ENCODE results near the gene SLC17A8.
"Not testable (repeated sequence)": the region's sequence is repeated elsewhere in the genome, so short reads cannot be mapped to it uniquely, and the experiment has no call there.

The SLC17A8 gene

DNA sequence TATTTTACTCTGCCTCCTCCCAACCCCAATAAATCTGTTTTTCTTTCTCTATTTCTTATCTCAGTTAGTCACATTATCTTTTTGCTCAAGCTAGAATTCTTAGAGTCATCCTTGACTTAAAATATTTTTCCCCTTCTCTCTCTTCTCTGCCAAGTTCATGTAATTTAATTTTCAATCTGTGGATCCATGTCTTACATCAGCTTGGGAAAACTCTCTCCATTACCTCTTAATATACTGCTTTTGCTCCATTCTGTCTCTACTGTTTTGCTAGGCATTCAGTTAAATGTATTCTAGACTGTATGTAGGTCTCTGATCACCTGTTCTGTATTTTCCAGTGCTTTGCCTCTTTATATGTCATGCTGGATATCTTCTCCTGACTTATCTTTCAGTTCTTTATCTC, 65.8 kb downstream of the SLC17A8 start:
- DNase-seq (ENCODE audit: low read depth in 3 of 3, low spot score in 1 of 3) = no peak

DNA sequence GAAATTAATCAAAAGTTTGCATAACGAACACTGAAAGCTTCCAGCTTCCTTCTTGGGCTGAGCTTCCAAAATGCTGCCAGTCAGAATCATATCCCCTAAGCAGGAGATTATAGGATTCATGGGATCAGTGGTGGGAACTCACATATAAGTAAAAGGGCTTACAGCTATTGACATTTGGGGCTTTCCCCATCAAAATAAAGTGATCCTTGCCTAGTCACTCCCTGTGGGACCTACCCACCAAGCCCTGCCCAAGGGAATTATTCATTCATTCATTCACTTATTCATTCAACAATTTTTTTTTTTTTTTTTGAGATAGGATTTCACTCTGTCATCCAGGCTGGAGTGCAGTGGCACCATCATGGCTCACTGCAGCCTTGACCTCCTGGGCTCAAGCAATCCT, 69.3 kb downstream of the SLC17A8 start:
- DNase-seq (ENCODE audit: low read depth in 3 of 3, low spot score in 1 of 3) = no peak

- no peak for DNase-seq (ENCODE audit: low read depth in 3 of 3, low spot score in 1 of 3)
These were observed 70.2 kb downstream of the SLC17A8 start for GRCh38 chr12:100427078-100427477.

DNA sequence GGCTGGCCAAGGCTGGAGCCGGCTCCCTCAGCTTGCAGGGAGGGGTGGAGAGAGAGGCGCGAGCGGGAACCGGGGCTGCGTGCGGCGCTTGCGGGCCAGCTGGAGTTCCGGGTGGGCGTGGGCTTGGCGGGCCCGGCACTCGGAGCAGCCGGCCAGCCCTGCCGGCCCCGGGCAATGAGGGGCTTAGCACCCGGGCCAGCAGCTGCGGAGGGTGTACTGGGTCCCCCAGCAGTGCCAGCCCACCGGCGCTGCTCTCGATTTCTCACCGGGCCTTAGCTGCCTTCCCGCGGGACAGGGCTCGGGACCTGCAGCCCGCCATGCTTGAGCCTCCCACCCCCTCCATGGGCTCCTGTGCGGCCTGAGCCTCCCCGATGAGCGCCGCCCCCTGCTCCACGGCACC, 73.4 kb downstream of the SLC17A8 start:
- DNase-seq (ENCODE audit: low read depth in 3 of 3, low spot score in 1 of 3) = not testable (repeated sequence)

DNA sequence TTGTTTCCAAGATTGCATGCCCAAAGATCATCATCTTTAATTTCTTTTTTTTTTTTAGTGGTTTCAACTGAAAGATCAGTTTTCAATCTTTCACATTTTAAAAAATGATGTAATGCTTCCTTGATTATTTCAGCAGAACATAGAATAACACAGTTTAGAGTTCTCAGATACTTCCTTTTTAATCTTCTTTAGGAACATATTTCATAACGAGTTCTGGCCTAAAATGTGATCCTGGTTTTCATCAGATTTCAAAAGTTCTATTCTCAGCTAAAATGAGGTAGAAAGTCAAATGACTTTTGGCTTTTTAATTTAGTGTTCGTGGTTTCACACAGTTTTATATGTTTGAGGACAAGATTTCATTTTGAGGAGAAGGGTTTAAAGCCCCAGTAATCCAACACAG, 76.8 kb downstream of the SLC17A8 start:
- DNase-seq (ENCODE audit: low read depth in 3 of 3, low spot score in 1 of 3) = no peak

- DNase-seq (ENCODE audit: low read depth in 3 of 3, low spot score in 1 of 3) = no peak
These were observed 77.3 kb downstream of the SLC17A8 start for GRCh38 chr12:100434177-100434576.

GRCh38 chr12:100435957-100436356, 79.1 kb downstream of the SLC17A8 start:
- DNase-seq (ENCODE audit: low read depth in 3 of 3, low spot score in 1 of 3) = no peak

DNA sequence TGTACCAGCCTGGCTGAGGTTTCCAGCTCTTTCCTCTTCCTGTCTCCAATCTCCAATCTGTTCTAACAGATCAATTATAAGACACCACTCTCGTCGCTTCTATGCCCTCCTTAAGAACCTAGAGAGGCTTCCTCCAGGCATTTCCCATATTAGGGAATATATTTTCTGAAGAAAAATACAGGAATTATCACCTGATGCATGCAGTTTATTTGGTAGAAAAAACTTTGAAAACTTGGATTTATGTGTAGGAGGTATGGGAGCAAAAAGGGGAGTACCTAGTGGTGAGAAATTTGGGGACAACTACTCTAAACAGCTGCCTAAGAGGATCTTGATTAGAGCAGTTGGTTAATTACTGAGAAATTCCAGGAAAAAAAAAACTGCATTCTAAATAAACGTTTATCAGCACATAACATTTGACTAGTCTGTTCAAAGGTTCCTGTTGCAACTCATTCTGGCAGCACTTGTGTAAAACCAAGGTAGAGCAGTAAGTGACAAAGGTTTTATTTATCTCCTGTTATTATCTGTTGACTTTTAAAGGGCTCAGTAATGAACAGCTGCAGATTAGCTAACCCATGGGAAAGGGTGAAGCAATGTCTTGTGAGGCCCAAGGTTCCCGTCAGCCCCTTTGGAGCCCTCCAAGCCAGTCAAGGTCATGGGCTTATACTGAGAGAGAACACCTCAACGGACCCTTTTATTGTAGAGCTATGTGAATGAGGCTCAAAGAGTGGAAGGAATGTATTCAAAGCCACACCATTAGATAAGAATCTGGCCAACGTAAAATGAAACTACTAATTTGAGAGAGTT, 80.4 kb downstream of the SLC17A8 start:
- DNase-seq (ENCODE audit: low read depth in 3 of 3, low spot score in 1 of 3) = no peak

DNA sequence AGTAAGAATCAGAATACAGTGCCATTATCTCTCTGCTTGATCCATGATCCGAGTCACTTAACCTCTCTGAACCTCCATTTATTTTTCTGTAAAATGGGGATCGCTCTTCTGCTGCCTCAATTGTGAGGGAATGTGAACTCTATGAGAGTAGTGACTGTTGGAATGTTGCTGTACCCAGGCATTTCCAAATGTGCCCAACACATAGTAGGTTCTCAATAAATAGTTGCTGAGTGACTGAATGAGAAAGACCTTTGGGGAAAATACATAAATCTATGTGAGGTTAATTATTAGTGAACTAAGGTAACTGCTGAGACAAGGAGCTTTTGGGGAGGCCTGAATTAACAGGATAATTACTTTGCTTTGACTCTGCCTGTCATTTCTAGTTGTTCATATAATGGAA, 82.9 kb downstream of the SLC17A8 start:
- DNase-seq (ENCODE audit: low read depth in 3 of 3, low spot score in 1 of 3) = no peak

DNA sequence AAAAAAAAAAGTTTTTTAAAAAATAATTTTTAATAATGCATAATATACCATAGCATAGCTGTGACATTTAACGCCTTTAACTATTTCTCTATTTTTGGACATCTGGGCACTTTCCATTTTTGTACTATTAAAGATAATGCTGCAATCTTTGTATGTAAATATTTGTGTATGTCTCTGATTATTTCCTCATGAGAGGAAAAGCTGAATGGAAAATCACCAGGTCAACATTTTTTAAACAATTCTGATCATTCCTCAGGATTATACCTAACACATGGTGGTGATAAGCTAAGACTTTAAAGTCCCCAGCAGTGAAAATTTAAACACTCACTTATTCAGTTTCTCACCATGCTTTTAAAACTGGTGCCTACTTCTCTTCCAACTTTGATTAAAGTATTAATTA, 85.5 kb downstream of the SLC17A8 start:
- no peak for DNase-seq (ENCODE audit: low read depth in 3 of 3, low spot score in 1 of 3)

GRCh38 chr12:100443434-100443833, 86.6 kb downstream of the SLC17A8 start:
- no peak for DNase-seq (ENCODE audit: low read depth in 3 of 3, low spot score in 1 of 3)

- DNase-seq (ENCODE audit: low read depth in 3 of 3, low spot score in 1 of 3) = no peak
These were observed 88.2 kb downstream of the SLC17A8 start for GRCh38 chr12:100445081-100445481.

DNA sequence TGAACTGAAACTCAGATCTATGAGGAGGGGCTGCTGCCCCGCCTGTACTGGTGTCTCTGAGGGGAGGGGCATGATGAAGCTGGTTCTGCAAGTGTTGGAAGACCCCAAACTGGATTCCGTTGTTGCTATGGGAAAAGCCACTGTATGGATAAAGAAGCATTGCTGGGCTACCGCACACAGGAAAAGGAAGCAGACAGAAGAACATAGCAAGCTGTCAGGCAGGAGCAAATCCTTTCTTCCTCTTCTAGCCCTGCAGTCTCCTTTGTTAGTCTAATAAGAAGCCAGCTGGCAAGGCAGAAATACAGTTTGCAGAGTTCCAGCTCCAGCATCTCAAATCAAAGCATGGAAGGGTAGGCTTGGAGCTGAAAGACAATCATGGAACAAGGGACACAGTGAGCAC, 90.5 kb downstream of the SLC17A8 start:
- DNase-seq (ENCODE audit: low read depth in 3 of 3, low spot score in 1 of 3) = no peak

- DNase-seq (ENCODE audit: low read depth in 3 of 3, low spot score in 1 of 3) = no peak
These were observed 91.8 kb downstream of the SLC17A8 start for GRCh38 chr12:100448656-100449055.

DNA sequence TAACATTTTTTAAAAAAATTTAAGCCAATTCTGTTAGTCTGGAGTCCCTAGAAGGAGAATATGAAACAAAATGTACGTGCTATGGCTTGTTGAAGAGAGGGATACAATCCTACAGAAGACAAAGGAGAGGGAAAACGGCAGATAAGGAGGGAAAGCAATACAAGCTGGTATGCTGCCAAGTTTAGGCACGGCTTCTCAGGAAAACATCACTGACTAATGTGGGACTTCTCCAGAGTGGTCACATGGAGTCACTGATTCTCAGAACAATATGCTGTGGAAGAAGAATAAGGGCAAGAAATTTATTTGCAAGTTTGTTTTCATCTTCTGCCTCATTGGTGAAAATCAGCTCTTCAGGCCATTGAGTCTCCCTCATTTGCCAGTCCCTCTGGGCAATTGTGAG, 93.9 kb downstream of the SLC17A8 start:
- no peak for DNase-seq (ENCODE audit: low read depth in 3 of 3, low spot score in 1 of 3)

DNA sequence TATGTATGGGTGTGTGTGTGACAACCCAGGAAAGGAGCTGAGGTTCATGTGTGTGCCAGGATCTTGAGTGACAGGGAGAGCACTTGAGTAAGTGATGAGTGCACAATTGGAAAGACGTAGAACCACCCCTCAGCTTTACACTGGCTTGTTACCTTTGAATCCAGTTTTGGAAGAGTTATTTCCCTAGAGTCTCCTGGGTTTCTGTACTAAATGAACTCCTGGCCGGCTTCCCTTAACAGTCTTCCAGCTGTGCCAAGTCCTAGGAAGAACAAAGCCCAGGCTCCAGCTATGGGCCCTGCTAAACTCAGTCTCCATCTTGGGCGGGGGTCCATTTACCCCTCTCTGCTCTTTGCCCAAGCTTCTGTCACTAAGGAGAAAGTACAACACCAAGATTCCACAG, 97.1 kb downstream of the SLC17A8 start:
- no peak for DNase-seq (ENCODE audit: low read depth in 3 of 3, low spot score in 1 of 3)

- DNase-seq (ENCODE audit: low read depth in 3 of 3, low spot score in 1 of 3) = no peak
These were observed 99.0 kb downstream of the SLC17A8 start for GRCh38 chr12:100455896-100456295.

- no peak for DNase-seq (ENCODE audit: low read depth in 3 of 3, low spot score in 1 of 3)
These were observed 101.3 kb downstream of the SLC17A8 start for GRCh38 chr12:100458191-100458590.

GRCh38 chr12:100460702-100461101, 103.8 kb downstream of the SLC17A8 start:
- DNase-seq (ENCODE audit: low read depth in 3 of 3, low spot score in 1 of 3) = no peak

DNA sequence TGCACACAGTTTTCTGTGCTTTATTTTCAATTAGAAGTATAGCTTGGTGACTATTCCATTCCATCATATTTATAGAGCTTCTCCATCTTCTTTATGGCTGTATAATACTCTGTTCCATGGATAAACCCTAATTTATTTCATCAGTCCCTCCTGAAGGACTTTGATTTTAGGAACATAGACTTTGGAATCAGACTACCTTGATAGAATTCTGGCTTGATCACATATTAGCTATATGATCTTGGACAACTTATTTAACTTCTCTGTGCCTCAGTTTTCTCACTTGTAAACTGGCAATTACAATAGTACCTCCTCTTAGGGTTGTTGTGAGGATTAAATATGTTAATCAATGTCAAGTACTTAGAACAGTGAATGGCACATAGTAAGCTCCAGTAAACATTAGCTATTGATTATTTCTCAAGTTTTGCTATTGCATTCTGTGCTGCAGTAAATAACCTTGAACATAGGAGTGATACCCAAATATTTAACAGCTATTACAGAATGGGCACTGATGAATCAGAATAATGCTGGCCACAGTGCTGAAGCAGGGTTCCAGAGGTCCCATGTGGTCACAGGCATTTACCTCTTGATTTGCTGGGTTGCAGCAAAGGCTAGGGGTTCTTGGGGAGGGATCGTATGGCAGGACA, 104.6 kb downstream of the SLC17A8 start:
- DNase-seq (ENCODE audit: low read depth in 3 of 3, low spot score in 1 of 3) = no peak

DNA sequence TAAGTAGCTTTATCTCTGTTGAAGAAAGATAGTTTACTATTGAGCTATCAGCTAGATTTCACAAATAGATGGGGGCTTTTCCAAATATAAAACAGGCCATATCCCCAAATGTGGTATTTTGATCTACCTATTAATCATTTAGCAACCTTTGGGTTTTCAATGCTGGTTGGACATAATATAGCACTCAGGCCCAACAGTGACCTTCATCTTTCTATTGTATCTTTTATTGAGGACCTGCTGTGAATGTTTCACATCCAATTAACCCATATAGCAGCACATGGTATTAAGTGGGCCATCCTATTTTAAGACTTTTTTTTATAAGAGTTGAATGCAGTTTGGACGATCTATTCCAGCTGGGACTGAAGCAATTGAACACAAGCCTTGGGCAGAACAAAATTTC, 106.8 kb downstream of the SLC17A8 start:
- no peak for DNase-seq (ENCODE audit: low read depth in 3 of 3, low spot score in 1 of 3)

GRCh38 chr12:100464529-100464928, 107.7 kb downstream of the SLC17A8 start:
- DNase-seq (ENCODE audit: low read depth in 3 of 3, low spot score in 1 of 3) = no peak

- no peak for DNase-seq (ENCODE audit: low read depth in 3 of 3, low spot score in 1 of 3)
These were observed 111.3 kb downstream of the SLC17A8 start for GRCh38 chr12:100468126-100468525.

Measured in stimulated activated CD4-positive, alpha-beta T cell treated with anti-CD3 and anti-CD28 coated beads, TNF-alpha, amount 100 ng/mL, for 1 hour (primary cell).